ENCODE measurements around the gene SUMO3.

Gene SUMO3

DNA sequence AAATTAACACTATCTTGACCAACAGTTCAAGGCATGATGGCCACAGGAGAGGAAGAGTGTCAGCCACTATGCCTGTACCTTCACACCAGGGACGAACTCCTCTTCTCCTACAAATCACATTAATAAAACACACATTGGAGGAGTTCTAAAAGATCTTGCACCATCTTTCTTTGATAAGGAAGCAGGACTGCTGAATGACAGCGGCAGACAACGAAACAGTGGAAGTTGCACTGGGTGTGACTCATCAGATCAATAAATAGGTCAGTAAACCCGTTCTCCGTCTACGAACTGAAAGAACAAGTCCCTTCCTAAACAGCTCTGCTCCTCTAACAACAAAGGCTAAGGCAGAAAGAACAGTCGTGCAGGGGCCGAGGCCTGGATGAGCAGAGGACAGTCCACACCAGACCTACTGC, 39.4 kb downstream of the SUMO3 start:
- no peak for DNase-seq (ENCODE audit: low read depth)

DNA sequence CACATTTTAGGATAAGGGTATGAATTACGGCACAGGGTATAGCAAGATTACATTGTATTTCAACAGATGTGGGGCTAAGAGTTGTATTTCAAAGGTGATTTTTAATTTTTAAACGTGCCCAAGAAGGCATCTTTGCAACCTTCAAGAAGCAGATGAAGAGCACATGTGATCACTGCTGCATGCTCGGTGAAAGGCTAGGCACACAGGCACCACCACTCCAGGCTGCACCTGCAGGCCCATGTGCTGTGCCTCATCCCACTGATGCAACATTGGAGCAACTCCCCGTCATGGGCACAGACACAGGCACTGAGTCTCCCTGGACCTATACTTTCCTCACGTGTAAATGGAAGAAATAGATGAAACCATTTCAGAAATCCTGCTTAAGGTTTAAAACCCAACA, 39.8 kb downstream of the SUMO3 start:
- no peak for DNase-seq (ENCODE audit: low read depth)

DNA sequence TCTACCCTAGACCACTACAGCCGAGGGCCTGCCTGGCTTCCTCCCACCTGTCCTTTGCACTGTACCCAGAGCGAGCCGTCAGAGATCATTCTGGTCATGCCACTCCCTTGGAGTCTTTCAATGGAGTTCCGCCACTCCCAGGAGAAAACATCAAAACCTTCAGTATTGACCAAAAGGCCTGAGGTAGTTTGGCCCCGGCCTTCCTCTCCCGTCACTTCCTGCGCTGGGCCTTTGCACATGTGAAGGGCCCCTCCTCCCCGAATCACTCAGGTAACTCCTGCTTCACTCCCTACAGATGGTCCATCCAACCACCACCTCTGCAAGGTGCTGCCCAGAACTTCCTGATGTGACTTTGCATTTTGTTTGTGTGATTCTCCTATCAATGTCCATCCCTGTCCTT, 42.9 kb downstream of the SUMO3 start:
- no peak for DNase-seq (ENCODE audit: low read depth)

DNA sequence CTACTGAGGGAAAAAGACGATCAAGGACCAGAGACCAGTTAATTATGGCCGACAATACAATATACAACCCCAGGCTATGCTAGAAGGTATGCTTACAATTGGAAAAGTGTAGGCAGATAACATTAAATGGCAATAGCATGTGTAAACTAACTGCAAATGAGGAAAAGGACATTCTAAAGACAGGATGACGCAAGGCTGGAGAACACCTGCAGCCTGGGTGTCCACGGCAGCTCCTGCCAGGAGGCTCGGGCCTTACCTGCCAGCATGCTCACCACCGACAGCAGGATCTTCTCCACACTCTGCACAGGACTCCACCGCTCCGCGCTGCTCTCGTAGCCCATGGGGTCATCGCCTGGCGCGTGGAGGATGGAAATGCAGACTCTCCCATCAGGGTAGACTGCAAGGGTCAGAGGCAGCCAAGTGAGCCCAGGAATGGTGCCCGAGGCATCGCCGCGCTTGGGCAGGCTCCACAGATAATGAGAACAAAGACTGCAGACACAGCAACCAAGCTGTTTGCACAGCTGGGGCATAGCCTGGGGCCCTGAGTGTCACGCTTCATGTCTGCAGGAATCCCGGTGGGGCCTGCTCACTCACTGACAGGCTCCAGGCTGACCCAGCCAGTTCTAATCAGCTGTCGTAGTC, 44.5 kb downstream of the SUMO3 start:
- DNase-seq (ENCODE audit: low read depth), result no peak

DNA sequence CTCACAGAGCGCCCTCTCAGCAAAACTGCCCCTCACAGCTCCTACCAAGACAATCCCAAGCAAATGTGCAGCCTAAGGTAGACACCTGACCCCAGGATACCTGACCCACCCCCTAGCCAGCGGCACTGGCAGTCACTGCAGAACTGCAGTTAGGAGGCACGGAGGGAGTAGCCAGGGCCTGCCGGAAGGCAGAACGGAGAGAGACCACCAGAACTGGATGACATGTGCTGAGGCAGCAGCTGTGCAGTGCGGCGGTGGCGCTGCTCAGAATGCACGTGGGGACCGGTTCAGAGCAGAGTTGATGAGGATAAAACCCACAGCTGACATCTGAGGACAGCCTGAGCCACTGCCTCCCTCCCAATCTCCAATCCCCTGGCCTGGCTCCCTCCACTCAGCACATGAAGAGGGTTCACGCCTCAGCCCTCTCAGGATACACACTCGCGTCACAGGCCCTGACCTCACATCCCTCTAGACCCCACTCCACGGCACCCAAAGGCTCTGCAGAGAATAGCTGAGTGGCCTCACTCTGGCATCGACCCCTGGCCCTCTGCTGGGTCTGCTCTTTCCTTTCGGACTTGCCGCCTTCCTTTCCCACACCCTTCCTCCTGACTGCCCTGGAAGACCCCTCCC, 45.9 kb downstream of the SUMO3 start:
- no peak for DNase-seq (ENCODE audit: low read depth)

DNA sequence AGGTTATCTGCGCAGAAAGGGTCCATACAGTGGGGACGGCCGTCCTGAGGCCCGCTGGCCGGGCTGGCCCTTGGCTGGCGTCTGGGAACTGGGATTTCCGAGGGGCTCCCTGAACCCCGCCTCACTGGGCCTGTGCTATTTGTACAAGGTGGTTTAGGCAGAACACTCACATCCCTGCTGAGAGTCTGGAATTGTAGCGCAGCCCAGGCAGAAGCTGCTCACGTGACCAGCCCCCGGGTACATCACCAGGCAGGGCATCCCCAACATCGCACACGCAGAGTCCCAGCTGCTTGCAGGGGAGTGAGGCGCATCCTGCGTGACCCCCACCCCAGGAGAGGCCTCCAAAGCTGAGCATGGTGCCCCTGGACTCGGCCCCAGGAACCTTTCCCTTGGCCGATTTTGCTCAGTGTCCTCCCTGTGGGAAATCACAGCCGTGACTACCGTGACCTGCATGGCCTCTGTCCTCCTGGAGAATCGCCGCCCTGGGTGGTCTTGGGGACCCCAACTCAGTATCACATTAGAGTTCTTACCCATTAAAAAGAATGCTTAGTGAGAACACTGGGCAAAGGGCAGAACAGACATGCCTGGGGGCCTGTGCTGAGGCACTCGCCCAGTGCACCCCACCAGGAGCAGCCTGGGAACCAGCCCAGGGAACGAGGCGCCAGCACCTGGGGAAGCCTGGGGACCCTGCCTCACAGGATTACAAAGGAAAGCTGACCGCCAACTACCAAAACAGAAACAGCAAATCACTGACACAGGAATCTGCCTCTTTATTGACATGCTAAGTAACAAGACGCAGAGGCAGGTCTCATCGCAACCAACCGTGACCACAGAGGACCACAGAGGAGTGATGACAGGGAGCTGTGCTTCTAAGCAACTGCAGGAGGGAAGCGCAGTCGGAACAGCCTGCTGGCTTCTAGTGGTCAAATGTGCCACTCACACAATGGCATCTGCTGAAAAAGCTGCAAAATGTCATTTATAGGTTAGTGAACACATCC, 49.7 kb downstream of the SUMO3 start:
- DNase-seq (ENCODE audit: low read depth), result no peak

DNA sequence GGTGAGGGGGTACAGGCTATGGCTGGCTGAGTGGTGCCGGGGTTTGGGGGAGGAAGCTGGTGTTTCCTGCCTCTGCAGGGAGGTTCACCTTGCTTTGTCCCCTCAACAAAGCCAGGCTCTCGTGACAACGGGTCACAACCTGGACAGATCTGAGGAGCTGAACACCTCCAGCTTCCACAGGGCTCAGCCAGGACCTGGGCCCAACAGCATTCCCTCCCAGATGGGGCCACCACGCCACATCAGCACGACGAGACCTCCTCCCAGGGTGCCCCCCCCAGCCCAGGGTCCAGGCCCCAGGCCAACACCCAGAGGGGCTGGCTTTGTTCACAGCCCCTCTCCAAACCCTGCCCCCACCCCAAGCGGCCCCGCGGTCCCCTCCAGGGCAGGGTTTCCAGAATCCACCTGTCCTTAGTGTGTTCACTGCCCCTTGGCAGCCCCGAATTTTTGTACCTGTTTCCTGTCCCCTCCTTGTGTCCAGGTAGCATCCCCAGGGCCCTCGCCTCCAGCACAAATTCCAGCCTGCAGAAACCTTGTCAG, 51.0 kb downstream of the SUMO3 start:
- DNase-seq (ENCODE audit: low read depth), result no peak

DNA sequence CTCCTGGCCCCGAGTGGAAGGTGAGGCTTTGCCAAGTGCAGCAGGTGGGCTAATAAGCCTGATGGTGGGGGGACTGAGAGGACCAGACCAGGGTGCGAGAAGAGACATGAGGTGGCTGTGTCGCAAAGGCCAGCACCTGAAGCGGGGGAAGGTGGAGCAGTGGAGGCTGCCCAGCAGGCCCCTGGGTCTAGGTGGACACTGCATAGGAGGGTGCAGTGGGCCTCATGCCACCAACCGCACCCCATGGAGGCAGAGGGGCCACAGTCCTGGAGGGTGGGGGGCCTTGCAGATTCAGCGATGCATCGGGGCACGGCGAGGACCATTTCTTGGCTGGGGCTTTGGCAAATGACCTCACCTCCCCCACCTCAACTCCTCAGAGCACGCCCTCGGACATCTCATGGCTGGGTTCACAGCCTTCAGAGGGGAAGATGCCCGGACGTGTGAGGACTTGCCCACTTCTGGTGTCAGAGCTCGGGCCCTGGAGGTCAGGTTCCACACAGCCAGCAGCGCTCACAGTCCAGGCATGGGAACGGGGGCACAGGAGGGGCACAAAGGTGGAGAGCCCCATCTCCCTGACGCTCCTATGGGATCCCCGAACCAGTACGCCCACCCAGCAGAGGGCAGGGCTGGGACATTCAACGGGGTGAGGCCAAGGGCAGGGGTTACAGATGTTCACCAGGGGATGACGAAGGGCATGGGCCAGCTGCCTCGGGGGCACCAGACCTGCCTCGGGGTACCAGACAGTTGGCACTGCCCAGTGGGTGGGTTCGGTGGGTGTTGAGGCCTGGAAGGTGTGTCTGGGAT, 51.6 kb downstream of the SUMO3 start:
- no peak for DNase-seq (ENCODE audit: low read depth)

DNA sequence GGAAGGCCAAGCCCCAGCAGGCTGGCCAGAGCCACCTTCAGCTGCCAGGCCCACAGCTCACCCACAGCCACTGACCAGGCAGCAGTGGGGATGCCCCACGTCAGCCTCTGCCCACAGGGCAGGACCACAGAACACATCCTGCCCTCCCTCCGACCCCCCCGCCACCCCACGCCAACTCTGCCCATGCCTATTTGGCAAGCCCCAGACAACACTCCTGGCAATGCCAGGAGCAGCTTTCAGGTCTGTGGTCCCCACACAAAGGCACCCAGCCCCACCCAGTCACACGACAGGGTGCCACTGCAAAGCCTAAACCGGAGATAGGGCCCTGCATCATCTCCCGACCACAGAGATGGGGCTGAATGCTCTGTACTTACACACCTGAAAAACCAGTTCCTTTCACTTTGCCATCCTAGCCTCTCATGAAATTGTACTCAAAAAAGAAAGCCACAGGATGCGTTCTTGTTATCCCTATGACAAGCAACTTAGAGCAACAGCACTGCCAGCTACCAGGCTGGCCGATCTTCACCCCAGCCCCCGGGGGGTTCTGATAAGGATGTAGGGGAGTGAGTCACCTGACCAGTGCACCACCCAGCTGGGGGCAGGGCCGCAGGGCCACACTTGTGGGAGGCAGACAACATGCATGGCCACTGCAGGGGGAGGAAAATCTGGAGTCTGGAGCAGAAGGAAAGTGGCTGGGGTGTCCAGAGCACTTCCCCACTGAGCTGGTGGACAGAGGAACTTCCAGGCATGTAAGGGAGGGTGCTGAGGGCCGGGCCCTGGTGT, 52.4 kb downstream of the SUMO3 start:
- no peak for DNase-seq (ENCODE audit: low read depth)

DNA sequence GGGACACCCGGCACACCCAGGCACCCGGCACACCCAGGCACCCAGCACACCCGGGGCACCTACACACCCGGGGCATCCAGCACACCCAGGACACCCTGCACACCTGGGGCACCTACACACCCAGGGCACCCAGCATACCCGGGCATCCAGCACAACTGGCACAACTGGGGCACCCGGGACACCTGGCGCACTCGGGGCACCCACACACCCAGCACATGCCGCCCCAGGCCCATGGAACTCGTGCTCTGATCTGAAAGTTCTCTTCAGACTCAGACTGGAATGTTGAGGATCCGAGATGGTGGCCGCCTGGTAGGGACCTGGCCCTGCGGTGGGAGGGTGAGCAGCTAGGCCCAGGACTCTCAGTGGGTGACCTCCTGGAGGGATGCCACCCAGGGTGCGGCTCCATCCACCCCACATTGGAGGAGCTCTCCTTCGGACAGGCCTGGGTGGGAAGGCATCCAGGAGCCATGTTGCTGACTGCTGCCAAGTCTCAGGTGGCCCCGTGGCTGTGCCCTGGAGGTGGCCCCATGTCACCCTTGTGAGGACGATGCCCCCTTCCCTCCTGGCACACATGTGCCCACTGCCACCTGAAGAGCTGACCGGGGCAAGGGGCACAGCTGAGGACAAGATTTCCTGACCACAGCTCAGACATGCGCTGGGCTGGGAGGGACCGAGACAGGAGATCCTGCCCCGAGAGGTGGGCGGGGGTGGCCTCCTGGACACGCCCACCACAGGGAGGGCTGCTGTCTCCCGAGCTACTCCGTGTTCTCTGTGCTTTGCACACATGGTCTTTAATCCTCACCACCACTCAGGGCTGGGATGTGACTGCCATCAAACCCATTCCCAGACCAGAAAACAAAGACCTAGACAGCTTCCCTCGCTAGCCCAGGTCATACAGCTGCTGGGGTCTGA, 53.3 kb downstream of the SUMO3 start:
- DNase-seq (ENCODE audit: low read depth), result no peak

DNA sequence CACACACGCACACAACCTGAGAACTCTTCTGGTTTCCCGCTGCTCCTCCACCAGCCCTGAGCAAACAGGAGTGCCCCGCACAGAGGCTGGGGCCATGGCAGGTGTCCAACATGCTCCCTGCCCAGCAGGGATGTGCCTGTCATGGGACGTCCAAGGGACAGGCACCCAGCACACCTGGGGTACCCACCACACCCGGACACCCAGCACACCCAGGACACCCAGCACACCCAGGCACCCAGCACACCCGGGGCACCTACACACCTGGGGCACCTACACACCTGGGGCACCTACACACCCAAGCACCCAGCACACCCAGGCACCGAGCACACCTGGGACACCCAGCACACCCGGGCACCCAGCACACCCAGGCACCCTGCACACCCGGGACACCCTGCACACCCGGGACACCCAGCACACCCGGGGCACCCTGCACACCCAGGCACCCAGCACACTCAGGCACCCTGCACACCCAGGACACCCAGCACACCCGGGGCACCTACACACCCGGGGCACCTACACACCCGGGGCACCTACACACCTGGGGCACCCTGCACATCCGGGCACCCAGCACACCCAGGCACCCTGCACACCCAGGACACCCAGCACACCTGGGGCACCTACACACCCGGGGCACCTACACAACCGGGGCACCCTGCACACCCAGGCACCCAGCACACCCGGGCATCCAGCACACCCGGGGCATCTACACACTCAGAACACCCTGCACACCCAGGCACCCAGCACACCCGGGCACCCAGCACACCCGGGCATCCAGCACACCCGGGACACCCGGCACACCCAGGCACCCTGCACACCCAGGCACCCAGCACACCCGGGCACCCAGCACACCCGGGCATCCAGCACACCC, 54.2 kb downstream of the SUMO3 start:
- DNase-seq (ENCODE audit: low read depth), result no peak

DNA sequence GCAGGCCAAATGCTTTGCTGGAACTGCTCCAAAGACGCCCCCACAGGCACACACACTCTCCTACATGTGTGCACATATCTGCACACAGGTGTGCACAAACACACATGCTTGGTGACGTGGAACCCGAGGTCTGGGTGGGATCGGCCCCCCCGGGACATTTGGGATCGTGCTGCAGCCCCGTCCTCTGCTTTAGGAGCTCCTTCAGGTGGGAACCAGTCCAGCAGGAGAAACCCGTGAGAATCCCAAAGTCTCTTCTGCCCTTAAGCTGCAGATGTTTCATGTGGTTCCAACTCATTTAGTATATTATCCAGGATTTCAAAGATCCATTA, 54.8 kb downstream of the SUMO3 start:
- no peak for DNase-seq (ENCODE audit: low read depth)

DNA sequence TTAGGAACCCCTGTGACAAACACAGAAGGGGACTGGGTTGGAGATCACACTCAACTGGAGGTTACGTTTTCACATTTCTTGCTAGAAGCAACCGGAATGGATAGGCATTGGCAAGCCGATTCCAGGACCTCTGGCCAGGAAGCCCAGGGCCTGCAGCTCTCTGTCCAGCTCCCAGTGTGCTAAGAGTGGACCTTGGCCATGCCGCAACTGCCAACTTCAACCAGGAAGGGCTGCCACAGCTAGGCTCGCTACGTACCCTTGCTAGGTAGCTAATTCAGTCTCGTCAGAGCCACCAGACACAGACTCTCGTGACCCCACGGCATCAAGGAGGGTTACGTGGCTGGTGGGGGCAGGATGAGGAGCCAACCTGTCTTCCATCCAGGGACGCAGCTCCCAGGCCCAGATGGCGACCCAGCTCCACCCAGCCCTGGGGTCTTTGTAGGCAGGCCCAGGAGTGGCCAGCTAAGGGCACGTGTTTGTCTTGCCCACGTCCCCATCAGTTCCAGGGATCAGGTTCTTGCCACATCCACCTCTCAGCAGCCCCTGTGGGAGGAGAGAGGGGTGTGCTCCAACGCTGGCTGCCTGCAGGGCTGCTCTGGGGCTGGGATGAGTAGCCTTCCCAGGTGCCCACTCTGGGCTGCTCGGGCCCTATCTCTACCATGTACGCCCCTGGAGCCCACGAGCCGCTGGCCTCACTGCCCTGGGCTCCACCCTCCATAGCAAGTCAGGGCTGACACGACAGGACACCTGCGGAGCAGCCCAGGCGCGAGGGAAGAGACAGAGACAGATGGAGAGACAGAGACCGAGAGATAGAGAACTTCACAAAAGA, 55.4 kb downstream of the SUMO3 start:
- DNase-seq (ENCODE audit: low read depth), result no peak

DNA sequence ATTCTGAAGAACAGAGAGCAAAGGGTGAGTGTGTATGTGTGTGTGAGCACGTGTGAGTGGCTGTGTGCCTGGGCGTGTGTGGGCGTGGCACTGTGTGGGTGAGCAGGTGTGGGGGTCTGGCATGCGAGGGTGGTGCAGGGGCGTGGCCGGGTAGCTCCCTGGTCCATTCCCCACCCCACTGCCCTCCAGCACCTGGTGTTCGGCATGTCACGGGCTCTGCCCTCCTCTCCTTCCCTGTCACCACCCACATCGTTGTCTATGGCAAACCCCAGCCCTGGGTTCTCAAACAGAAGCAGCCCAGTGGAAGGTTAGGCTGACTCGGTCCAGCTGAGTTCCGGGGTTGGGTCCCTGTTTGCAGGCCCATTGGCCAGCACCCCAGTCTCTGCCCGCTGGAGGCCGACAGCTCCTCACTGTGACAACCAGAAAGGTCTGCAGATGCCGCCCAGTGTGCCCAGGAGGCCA, 56.1 kb downstream of the SUMO3 start:
- no peak for DNase-seq (ENCODE audit: low read depth)

DNA sequence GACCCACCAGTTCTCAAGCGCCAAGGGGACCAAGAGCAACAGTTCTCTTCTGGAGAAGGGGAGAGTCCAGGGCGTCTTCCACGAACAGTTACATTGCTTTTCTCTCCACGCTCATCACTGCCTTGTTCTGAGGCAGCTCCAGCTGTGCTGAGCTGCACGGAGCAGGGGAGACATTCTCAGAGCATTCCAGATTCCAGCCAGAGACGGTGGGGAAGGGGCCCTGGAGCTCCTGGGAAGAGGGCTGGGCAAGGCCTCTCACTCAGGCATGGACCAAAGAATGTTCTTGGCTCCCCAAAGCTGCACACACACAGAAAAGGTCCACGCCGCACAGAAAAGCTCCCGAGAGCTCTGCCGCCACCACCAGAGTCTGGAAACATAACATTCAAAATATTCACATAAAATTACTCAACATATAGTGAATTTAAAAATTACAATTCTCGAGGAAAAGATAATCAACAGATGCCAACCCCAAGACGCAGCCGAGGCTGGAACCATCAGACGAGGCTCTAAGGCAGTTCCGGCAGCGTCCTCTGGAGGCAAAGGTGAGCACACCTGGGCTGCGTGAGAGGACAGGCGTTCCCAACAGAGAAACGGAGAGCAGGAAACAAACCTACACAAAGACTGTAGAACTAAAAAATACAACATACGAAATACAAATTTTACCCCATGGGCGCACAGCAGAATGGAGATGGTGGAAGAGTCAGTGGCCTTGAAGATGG, 56.7 kb downstream of the SUMO3 start:
- DNase-seq (ENCODE audit: low read depth), result no peak

DNA sequence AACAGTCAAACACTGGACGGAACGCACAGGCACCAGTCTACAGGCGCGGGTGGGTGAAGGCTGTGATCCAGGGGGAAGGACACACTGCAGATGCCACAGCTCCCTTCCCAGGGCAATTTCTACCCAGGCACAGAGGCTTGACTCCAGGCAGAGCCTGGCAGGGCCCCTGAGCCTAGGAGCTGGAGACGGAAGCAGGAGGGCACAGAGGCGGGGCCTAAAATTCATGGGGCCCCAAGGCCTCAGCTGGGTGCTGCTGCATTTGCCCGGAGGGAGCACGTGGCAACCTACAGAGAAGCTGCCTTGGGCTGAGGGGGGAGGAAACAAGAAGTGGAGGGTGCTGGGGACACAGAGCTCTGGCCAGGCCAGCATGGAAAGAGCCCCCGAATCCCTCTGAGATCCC, 57.5 kb downstream of the SUMO3 start:
- DNase-seq (ENCODE audit: low read depth), result no peak

DNA sequence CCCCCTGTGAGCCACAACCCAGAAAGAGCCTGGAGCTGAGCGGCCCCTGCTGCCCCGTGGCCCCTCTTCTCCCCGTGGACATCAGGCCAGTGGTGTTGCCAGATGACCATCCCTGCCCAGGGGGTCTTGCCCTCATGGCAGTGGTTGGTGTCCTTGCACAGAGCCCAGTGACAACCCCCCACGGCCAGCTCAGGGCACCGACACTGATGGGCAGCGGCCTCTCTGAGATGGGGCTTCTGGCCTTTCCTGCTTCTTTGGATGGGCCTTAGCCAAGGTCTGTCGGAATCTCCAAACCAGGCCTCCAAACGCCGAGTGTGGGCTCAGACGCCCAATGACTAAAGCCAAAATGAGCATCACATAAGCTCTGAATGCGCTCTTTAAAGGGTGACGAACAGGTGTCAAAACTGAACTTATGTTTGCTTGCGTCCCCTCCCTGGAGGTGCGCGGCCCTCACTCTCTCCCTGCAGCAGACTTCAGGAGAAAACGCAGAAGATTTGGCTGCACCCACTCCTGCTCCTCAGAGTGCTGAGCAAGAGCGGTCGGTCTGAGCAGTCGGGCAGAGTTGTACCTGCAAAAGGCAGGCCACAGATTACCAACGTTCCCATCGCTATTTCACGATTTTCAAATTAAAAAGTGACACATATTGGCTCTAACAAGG, 58.1 kb downstream of the SUMO3 start:
- no peak for DNase-seq (ENCODE audit: low read depth)
